HEK293 (cell line): Measurements from ENCODE around the gene MARVELD1.
A peak's percentile ranks its signal among the peaks of the same experiment; 100 is the strongest.

Source experiments
- CTCF ChIA-PET: fragments of 350-600 bp; formaldehyde crosslinking; extraction: SDS; loops from one replicate; lab custom pipeline; 2021; ENCODE audit warnings: antibody characterized with exemption; lab: Yijun Ruan, JAX
- POLR2A ChIA-PET: fragments of 300-600 bp; formaldehyde crosslinking; extraction: SDS; loops from one replicate; lab custom pipeline; 2020; ENCODE audit warnings: antibody characterized with exemption, inconsistent platforms; lab: Yijun Ruan, JAX
- H3K27ac ChIP-seq: fragments of 200-500 bp; sonication (Bioruptor generic); 2 replicates; pipeline ENCODE4 v1.5.1; 2014; ENCODE audit warnings: low read depth, low read length, control low read depth, inconsistent platforms; ENCODE audit errors: extremely low read depth
- H3K36me3 ChIP-seq, 2 experiments: fragments of 200-500 bp in 1 of 2; sonication (Bioruptor generic) in 1 of 2; 1 replicate in 1 of 2; 2 replicates in 1 of 2; pipeline ENCODE4 v1.5.1; 2014 to 2017; ENCODE audit warnings: inconsistent platforms in 2 of 2, low read length in 2 of 2; ENCODE audit not compliant: control insufficient read depth in 2 of 2, insufficient read depth in 1 of 2
- H3K4me1 ChIP-seq: fragments of 200-500 bp; sonication (Bioruptor generic); 2 replicates; pipeline ENCODE4 v1.5.1; 2014; ENCODE audit warnings: mild to moderate bottlenecking, low read length, inconsistent platforms; ENCODE audit not compliant: control insufficient read depth, insufficient read depth
- H3K4me3 ChIP-seq: 2 replicates; pipeline ENCODE4 v1.5.1; 2011; ENCODE audit warnings: low read depth, mild to moderate bottlenecking, control low read depth, low read length, moderate library complexity
- H3K9me3 ChIP-seq: fragments of 200-500 bp; sonication (Bioruptor generic); 2 replicates; pipeline ENCODE4 v1.5.1; 2014; ENCODE audit warnings: low read depth, low read length, inconsistent platforms; ENCODE audit not compliant: control insufficient read depth, insufficient read depth
- FEZF1 ChIP-seq: fragments of 450-650 bp; formaldehyde crosslinking; IDR thresholded peaks from 2 replicates; pipeline ENCODE4 v1.5.1; 2016; ENCODE audit warnings: missing biosample characterization, missing genetic modification characterization
- HOXC10 ChIP-seq: sonication (generic); formaldehyde crosslinking; IDR thresholded peaks from 2 replicates; pipeline ENCODE4 v1.8.1; 2023; ENCODE audit warnings: mild to moderate bottlenecking, missing genetic modification reagents
- PRDM6 ChIP-seq: fragments of 450-650 bp; formaldehyde crosslinking; IDR thresholded peaks from 2 replicates; pipeline ENCODE4 v1.5.1; 2017; ENCODE audit warnings: missing biosample characterization, missing genetic modification characterization
- REST ChIP-seq: fragments of 450-650 bp; formaldehyde crosslinking; IDR thresholded peaks from 2 replicates; pipeline ENCODE4 v1.5.1; 2016; ENCODE audit warnings: missing biosample characterization, missing genetic modification characterization
- SP3 ChIP-seq: fragments of 450-650 bp; formaldehyde crosslinking; IDR thresholded peaks from 2 replicates; pipeline ENCODE4 v1.5.1; 2016; ENCODE audit warnings: missing biosample characterization, missing genetic modification characterization
- ZFP69B ChIP-seq: fragments of 450-650 bp; formaldehyde crosslinking; IDR thresholded peaks from 2 replicates; pipeline ENCODE4 v1.5.1; 2016; ENCODE audit warnings: missing biosample characterization, missing genetic modification characterization
- ZNF10 ChIP-seq: fragments of 450-650 bp; formaldehyde crosslinking; IDR thresholded peaks from 2 replicates; pipeline ENCODE4 v1.5.1; 2017; ENCODE audit warnings: missing biosample characterization, missing genetic modification characterization
- ZNF112 ChIP-seq: fragments of 450-650 bp; formaldehyde crosslinking; IDR thresholded peaks from 2 replicates; pipeline ENCODE4 v1.5.0; 2017; ENCODE audit warnings: missing biosample characterization, missing genetic modification characterization
- ZNF133 ChIP-seq: fragments of 450-650 bp; formaldehyde crosslinking; IDR thresholded peaks from 2 replicates; pipeline ENCODE4 v1.5.1; 2016; ENCODE audit warnings: missing biosample characterization, missing genetic modification characterization
- ZNF341 ChIP-seq: fragments of 450-650 bp; formaldehyde crosslinking; IDR thresholded peaks from 2 replicates; pipeline ENCODE4; 2016; ENCODE audit warnings: low read depth, missing biosample characterization, missing genetic modification characterization
- ZNF398 ChIP-seq: fragments of 450-650 bp; formaldehyde crosslinking; IDR thresholded peaks from 2 replicates; pipeline ENCODE4 v1.5.1; 2017; ENCODE audit warnings: missing biosample characterization, missing genetic modification characterization
- ZNF501 ChIP-seq: fragments of 450-650 bp; formaldehyde crosslinking; IDR thresholded peaks from 2 replicates; pipeline ENCODE4 v1.5.1; 2016; ENCODE audit warnings: missing biosample characterization, missing genetic modification characterization
- ZNF558 ChIP-seq: fragments of 450-650 bp; formaldehyde crosslinking; IDR thresholded peaks from 2 replicates; pipeline ENCODE4 v1.5.1; 2016; ENCODE audit warnings: missing biosample characterization, missing genetic modification characterization
- ZNF660 ChIP-seq: fragments of 450-650 bp; IDR thresholded peaks from 2 replicates; pipeline ENCODE4 v1.5.1; 2018; ENCODE audit warnings: missing biosample characterization, mild to moderate bottlenecking, missing genetic modification characterization
- ZNF843 ChIP-seq: fragments of 450-650 bp; formaldehyde crosslinking; IDR thresholded peaks from 2 replicates; pipeline ENCODE4 v1.5.1; 2016; ENCODE audit warnings: missing biosample characterization, missing genetic modification characterization
- ZSCAN5A ChIP-seq: fragments of 450-650 bp; formaldehyde crosslinking; IDR thresholded peaks from 2 replicates; pipeline ENCODE4 v1.5.1; 2016; ENCODE audit warnings: missing biosample characterization, missing genetic modification characterization
- TF ChIP-seq, protein P1 (sequence below): fragments of 450-650 bp; formaldehyde crosslinking; IDR thresholded peaks from 2 replicates; pipeline ENCODE4 v1.5.1; 2016; ENCODE audit warnings: missing biosample characterization, missing genetic modification characterization

Gene MARVELD1

GRCh38 chr10:97686962-97687784 lies 26.4 kb upstream of the MARVELD1 start, which contains the start of gene AVPI1 (continued):
- no peak for TF ChIP-seq PRDM6 (tag by site-specific recombination)
- TF ChIP-seq ZNF660 (tag by site-specific recombination) = no peak
- no peak for TF ChIP-seq ZNF558
- peak; percentile 84 for TF ChIP-seq ZNF843 (tag by site-specific recombination)
- TF ChIP-seq SP3 (tag by site-specific recombination) = peak; percentile 99
- TF ChIP-seq FEZF1 = peak; percentile 43; the same call in 1 of the 2 replicates
- peak; percentile 87; the same call in 1 of the 2 replicates for TF ChIP-seq ZNF501

DNA sequence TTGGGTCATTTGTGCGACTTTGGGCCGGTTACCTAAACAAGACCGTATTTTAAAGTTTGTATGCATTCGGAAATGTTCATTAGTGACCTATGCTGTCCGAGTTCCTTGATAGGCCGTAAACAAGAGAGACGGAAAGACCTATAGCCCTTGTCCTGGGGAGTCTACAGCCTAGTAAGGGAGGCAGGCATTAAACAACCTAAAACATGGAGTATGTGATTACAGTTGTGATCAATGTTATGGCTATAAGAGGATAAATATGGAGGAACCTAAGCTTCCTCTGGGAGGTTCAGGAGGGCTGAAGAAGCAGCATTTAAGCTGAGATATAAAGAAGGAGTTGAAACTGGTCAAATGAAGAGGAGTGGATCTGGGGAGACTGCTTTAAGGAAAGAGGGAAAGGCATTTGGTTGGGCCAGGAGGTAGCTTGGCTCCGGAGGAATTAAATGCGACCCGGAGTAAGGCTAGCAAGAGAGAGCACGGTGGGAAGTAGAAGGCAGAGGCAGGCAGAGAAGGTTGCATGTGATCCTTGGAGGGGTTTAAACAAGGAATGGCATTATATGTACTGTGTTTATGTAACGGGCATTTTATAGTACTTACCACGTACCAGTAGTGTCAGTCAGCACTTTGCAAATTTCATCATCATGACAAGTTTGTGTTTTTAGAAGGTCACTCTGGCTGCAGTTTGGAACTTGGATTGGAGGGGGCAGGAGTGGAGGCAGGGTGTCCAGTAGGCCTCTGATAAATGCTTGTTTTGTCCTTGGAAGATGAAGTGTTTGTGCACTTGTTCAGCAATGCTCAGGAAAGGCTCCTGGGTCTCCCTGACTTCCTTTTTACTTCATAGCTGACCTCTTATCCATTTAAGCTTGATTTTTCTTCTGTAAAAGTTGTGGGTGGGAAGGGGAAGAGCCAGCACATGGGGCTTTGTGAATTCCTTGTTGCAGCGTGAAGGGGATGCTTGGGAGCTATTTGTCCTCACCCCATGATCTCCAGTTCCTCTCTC lies 25.4 kb upstream of the MARVELD1 start:
- Histone ChIP-seq H3K9me3 (no peaks in the 10 kb centered on the region), H3K4me1 (0 out of 2 replicates have a peak, but pooled peaks cover 8% of the 10 kb centered on the region), H3K4me3 (no peak overlapping the region), H3K27ac (peak overlapping the region; percentile 35; the same call in 1 of the 2 replicates), H3K36me3 (no peaks in the 10 kb centered on the region)
- POLR2A ChIA-PET = interaction anchor here (0.5 to 3.4 kb wide), 16 partner anchors 10 to 201 kb away, joined by 3 to 36 read pairs (median 8); partner anchors contain the start of genes MARVELD1, PI4K2A and ZFYVE27
- CTCF ChIA-PET = interaction anchor here (0.5 to 5.6 kb wide), 9 partner anchors 12 to 1217 kb away, joined by 3 to 52 read pairs (median 6); no protein-coding TSS in a partner anchor
- TF ChIP-seq ZNF133 (tag by site-specific recombination) (no peak), HOXC10 (CRISPR knock-in tag) (no peak), ZSCAN5A (tag by site-specific recombination) (no peak), ZNF398 (tag by site-specific recombination) (peak; percentile 26; the same call in 1 of the 2 replicates), ZNF112 (tag by site-specific recombination) (no peak), ZNF10 (tag by site-specific recombination) (no peak), ZFP69B (tag by site-specific recombination) (0 out of 2 replicates have a peak, but pooled peaks have one; percentile 22), ZNF341 (0 out of 2 replicates have a peak, but pooled peaks have one; percentile 9), REST (tag by site-specific recombination) (no peak), ZNF843 (tag by site-specific recombination) (no peak)
- TF ChIP-seq, protein P1, sequence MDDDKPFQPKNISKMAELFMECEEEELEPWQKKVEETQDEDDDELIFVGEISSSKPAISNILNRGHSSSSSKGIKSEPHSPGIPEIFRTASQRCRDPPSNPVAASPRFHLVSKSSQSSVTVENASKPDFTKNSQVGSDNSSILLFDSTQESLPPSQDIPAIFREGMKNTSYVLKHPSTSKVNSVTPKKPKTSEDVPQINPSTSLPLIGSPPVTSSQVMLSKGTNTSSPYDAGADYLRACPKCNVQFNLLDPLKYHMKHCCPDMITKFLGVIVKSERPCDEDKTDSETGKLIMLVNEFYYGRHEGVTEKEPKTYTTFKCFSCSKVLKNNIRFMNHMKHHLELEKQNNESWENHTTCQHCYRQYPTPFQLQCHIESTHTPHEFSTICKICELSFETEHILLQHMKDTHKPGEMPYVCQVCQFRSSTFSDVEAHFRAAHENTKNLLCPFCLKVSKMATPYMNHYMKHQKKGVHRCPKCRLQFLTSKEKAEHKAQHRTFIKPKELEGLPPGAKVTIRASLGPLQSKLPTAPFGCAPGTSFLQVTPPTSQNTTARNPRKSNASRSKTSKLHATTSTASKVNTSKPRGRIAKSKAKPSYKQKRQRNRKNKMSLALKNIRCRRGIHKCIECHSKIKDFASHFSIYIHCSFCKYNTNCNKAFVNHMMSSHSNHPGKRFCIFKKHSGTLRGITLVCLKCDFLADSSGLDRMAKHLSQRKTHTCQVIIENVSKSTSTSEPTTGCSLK (tag by site-specific recombination) = no peak
